Adrenal gland (tissue), 12 donors: ENCODE measurements around the gene ETFA. TPM values are rescaled to one million over a fixed set of nuclear protein-coding genes. Genes with fewer than 3 reads are reported as not detected.

Experiments
- DNase-seq, 7 donors: peaks; one replicate each; pipeline ENCODE4 v3.0.0-alpha.2; 2019 to 2020
- H3K27ac ChIP-seq, 5 donors: fragments of 200-600 bp; sonication (generic) in 4 of 5; 1 replicate in 3 of 5; 2 replicates in 2 of 5; pipeline versions ENCODE4 v1.5.1 to v1.8.0; 2016 to 2020; ENCODE audit warnings: mild to moderate bottlenecking in 1 of 5
- H3K27me3 ChIP-seq: fragments of 200-600 bp; 2 replicates; pipeline ENCODE4 v1.8.0; 2021
- H3K36me3 ChIP-seq, 2 donors: fragments of 200-600 bp; replicated peaks in 1 of 2; 1 replicate in 1 of 2; 2 replicates in 1 of 2; pipeline versions ENCODE4 v1.5.1 to v1.8.0; 2018 to 2022
- H3K4me1 ChIP-seq, 2 donors: fragments of 200-600 bp; replicated peaks in 1 of 2; 1 replicate in 1 of 2; 2 replicates in 1 of 2; pipeline versions ENCODE4 v1.5.1 to v1.8.0; 2018 to 2021
- H3K4me3 ChIP-seq, 4 donors: fragments of 200-600 bp; sonication (generic) in 3 of 4; one replicate each; pipeline ENCODE4 v1.5.1; 2016 to 2018
- H3K9me3 ChIP-seq, 3 donors: fragments of 200-600 bp; sonication (generic) in 1 of 3; replicated peaks in 1 of 3; 1 replicate in 2 of 3; 2 replicates in 1 of 3; pipeline versions ENCODE4 v1.5.1 to v1.8.0; 2016 to 2021
- CTCF ChIP-seq, 6 experiments: fragments of 450-650 bp in 4 of 6; fragments of 200-600 bp in 2 of 6; sonication (generic) in 1 of 6; IDR thresholded peaks; 1 replicate in 5 of 6; 2 replicates in 1 of 6; pipeline versions ENCODE4 v1.5.1 to v1.8.0; 2016 to 2021; ENCODE audit warnings: antibody characterized with exemption in 6 of 6, mild to moderate bottlenecking in 2 of 6, moderate library complexity in 1 of 6
- POLR2A ChIP-seq, 2 donors: fragments of 450-650 bp; IDR thresholded peaks; one replicate each; pipeline ENCODE4 v1.6.1; 2017; ENCODE audit warnings: antibody characterized with exemption in 2 of 2, mild to moderate bottlenecking in 2 of 2, moderate library complexity in 1 of 2
- WGBS, 4 donors: extraction: QIAGEN DNeasy Blood & Tissue Kit in 2 of 4; methylation state at CpG; one replicate each; pipeline versions ENCODE4 v1.1.5 to v1.1.7; 2013 to 2017; 5-methylcytosine and 5-hydroxymethylcytosine counted together
- intact Hi-C, 2 donors: fragments of 100-400 bp; cut with DNase I; formaldehyde crosslinking; loops; one replicate each; pipeline versions ENCODE4 v1.14.1 to v1.15.0; 2022 to 2023
- polyA plus RNA-seq, 3 donors: library from polyadenylated mRNA; stranded (reverse); fragments of 200-250 nt in 2 of 3; fragments of 350-450 nt in 1 of 3; fragmentation: Illumina TruSeq in 1 of 3; extraction: RNeasy Lipid Tissue Mini Kit (QIAGEN cat#74804) in 1 of 3; gene quantifications; one replicate each; pipeline ENCODE4 v1.2.3, GENCODE V29; 2013 to 2014
- total RNA-seq, 9 donors: library from RNA; depleted of rRNA in 4 of 9; stranded (reverse); fragments of >200 nt in 4 of 9; fragments of 120-200 nt in 1 of 9; fragmentation: NEBNext Ultra II Directional in 1 of 9; extraction: Animal tissue kit (Norgen Biotek cat#: 25700) in 1 of 9; gene quantifications; one replicate each; pipeline versions ENCODE4 v1.1.0 to v1.2.4, GENCODE V29; 2013 to 2023
- donor health status: healthy with polysubstance abuse.
- donor health status: Bipolar disorder and iron deficiency.
- donor health status: DM: yes; HTN: yes; CAD: no.
- donor health status: DM: no; HTN: no; CAD: no.
- donor health status: DM: no; HTN: no; CAD: no.
- donor health status: DM: yes; HTN: yes; CAD: no.

The ETFA gene
- total and polyA plus RNA-seq, 12 donors, result 50.0 to 339 (median 187) TPM

- no peak for DNase-seq
- TF ChIP-seq CTCF (IDR thresholded peaks at IDR 0.05) (no peak), POLR2A (IDR thresholded peaks at IDR 0.05) (no peak)
- peaks cover 0 to 26% of the 10 kb centered on the region in 2 donors for H3K36me3 ChIP-seq
These were observed 94.0 kb downstream of the ETFA start for GRCh38 chr15:76217029-76217881.

GRCh38 chr15:76215634-76216033 is 95.6 kb downstream of the ETFA start:
- no peak overlapping the region for H3K27ac ChIP-seq
- 86 to 100% (median 93%) methylated on average over 1 of the region's 1 CpG for WGBS, 4 donors
- no peaks in the 10 kb centered on the region for H3K4me1 ChIP-seq
- H3K36me3 ChIP-seq, result peaks cover 0 to 33% of the 10 kb centered on the region in 2 donors
- H3K4me3 ChIP-seq, result no peak overlapping the region
- no peaks in the 10 kb centered on the region for H3K9me3 ChIP-seq
- no peak for TF ChIP-seq CTCF (IDR thresholded peaks at IDR 0.05)
- DNase-seq, result no peak
- no peaks in the 10 kb centered on the region for H3K27me3 ChIP-seq
- intact Hi-C loops, result no loop called here

More at GRCh38 chr15:76217029-76217881, 94.0 kb downstream of the ETFA start:
- intact Hi-C loops, result no loop called here
- no peaks in the 10 kb centered on the region for H3K9me3 ChIP-seq
- no peaks in the 10 kb centered on the region for H3K27me3 ChIP-seq
- no peak overlapping the region for H3K27ac ChIP-seq
- 84 to 94% (median 89%) methylated on average over 6 to 7 of the region's 7 CpGs for WGBS, 4 donors
- H3K4me3 ChIP-seq, result no peak overlapping the region
- H3K4me1 ChIP-seq, result no peaks in the 10 kb centered on the region

GRCh38 chr15:76209942-76210341 is 101.3 kb downstream of the ETFA start:
- peaks cover 0 to 20% of the 10 kb centered on the region in 2 donors for H3K36me3 ChIP-seq
- intact Hi-C loops, result no loop called here
- no peaks in the 10 kb centered on the region for H3K27me3 ChIP-seq
- no peak overlapping the region for H3K27ac ChIP-seq
- no peak for TF ChIP-seq POLR2A (IDR thresholded peaks at IDR 0.05)
- H3K4me1 ChIP-seq, result no peaks in the 10 kb centered on the region
- no peak overlapping the region for H3K4me3 ChIP-seq
- no peaks in the 10 kb centered on the region for H3K9me3 ChIP-seq
- 89 to 95% (median 93%) methylated on average over 2 to 3 of the region's 3 CpGs for WGBS, 4 donors
- DNase-seq, result peak in 1 of 7 donors; percentile 44

- whole genome bisulfite sequencing, 4 donors, result 100% methylated on average over 1 of the region's 1 CpG
- Histone ChIP-seq H3K4me1 (no peaks in the 10 kb centered on the region), H3K27ac (no peak overlapping the region), H3K36me3 (peaks cover 0 to 16% of the 10 kb centered on the region in 2 donors), H3K27me3 (no peaks in the 10 kb centered on the region), H3K9me3 (no peaks in the 10 kb centered on the region), H3K4me3 (no peak overlapping the region)
- TF ChIP-seq POLR2A (IDR thresholded peaks at IDR 0.05) (no peak), CTCF (IDR thresholded peaks at IDR 0.05) (no peak)
- DNase-seq, result peak in 1 of 7 donors; percentile 28
- intact Hi-C loops, result no loop called here
These were observed 101.7 kb downstream of the ETFA start for GRCh38 chr15:76209523-76209922.
